Fibroblast of skin of left biceps (primary cell): ENCODE data around the gene FSTL4.
"Not testable (repeated sequence)": the region's sequence is repeated elsewhere in the genome, so short reads cannot be mapped to it uniquely, and the experiment has no call there.

Experiments used
- DNase-seq, 2 experiments: peaks; one replicate each; pipeline ENCODE4 v3.0.0-alpha.2; 2013; ENCODE audit warnings: low read depth in 2 of 2

FSTL4 gene

DNA sequence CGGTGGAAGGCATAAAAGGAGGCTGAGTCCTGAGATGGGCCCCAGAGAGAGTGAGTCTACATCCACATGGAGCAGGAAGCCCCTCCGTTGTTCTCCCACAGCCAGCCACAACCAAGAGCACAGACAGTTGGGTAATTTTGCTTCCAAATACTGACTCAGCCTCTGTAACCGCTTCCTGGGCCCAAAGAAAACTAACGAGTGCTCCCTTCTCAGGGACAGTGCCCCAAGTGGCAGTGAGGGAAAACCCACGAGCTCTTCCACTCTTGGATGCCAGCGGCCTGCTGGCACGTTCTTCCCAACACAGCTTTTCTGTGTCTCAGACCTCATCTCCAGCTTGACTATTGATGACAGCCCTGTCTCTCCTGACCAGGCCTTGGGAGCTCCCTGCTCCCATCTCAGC is 207.6 kb downstream of the FSTL4 start:
- no peak for DNase-seq

DNA sequence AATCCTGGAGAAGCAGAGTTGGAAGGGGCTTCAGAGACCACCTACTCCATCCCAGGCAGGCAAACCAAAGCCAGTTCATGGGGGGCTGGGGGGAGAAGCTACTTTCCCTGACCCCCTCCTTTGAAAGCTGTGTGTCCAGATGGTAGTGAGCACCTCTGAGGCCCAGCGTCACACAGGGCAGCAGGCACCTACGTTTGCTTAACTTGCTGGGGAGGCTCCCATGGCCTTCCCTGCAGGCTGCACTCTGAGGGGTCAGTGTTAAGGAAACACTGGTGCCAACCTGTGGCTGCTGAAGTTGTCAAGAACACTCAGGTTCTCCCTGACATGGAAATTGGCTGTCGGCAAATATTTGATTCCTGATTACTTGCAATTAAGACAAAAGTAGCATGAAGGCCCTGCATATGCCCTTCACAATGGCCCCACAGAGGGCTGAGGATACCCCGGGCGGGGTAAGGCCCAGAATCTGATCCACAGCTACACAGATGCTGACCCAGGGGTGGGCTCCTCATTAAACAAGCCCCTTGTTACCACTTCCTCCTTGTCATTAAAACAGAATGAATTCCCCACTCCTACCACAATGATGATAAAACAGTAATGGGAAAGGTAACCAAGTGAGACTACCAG is 208.5 kb downstream of the FSTL4 start:
- DNase-seq, result no peak

DNA sequence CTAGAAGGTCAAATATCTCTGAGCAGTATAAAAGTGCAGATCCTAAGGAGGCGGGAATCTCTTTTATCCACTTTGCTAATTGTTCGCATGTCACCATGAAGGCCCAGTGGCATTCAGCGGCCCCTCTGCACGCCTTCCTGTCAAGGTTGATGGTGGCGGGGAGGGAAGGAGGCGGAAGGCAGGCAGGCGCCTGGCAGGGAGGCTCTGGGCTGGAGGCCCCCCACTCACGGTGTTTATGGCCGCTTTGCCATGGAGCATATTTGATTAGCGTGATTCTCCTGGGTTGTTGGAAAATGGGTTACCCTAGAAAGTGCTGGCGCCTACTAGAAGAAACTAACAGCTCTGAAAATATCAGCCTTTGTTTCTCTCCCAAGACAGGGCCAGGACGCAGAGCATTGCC is 209.6 kb downstream of the FSTL4 start:
- no peak for DNase-seq

DNA sequence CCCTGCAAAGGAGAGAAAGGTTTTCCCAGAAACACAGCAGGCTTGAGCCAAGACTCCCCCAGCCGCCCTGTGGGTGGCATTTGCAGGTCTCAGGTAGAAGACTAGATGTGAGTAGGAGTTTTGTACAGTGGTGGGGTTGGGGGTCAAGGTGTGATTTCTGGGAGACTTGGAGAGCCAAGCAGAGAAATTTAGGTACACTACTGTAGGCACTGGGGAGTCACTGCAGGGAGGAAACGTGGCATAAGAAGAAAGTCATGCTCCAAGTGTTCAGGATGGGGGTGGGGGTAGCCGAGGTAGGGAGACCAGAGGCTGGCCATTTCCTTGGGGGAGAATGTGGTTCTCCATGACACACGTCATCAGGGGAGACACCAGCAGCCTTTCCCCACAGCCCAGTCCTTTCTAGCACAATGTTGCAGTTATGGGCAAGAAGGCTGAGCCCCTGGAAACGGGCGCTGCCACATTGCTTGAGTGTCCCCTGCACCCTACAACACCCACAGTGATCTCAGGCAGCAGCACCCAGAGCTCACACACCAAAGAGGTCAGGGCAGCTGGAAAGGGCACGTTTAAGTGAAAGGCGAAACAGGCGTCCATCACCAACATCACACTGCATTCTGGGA is 210.5 kb downstream of the FSTL4 start:
- no peak for DNase-seq

DNA sequence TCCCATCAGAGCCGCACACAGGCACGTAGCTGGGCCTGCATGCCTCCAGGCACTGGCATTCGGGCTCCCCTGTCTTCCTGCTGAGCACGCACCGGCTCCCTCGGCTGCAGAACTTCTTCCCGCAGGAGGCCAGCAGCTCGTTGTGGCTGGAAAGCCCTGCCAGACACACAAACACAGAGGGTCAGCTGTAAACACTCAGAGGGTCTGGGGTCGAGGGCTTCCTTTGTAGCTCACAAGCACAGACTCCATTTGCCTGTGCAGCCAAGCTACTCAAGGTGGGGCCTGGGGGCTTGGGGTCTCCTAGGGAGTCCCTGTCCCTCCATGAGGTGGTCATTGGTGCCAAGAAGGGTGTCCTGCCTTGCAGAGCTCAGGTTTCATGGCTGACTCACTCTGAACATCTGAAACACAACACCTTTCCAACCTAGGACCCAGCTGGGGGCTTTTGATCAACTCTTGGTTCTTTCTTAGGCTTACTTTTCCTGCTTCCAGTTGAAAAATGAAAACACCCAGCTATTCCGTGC is 211.4 kb downstream of the FSTL4 start:
- DNase-seq, result no peak

DNA sequence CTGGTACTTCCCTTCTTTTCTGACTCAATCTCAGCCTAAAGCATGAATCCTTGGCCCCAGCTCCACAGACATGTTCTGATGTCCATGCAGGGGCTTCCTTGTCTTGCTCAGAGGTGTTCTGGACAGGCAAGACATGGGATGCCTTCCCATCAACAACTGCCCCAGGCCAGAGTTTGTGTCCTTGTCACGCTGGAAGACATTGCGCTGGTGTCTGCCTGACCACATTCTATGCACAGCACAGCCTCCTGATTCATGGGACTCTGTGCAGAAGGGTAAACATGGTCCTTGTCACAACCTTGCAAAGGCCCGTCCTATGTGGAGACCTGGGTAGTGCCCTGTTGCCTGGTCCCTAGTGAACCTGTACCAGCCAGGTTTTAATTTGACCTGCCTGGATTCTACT is 212.2 kb downstream of the FSTL4 start:
- DNase-seq, result no peak

DNA sequence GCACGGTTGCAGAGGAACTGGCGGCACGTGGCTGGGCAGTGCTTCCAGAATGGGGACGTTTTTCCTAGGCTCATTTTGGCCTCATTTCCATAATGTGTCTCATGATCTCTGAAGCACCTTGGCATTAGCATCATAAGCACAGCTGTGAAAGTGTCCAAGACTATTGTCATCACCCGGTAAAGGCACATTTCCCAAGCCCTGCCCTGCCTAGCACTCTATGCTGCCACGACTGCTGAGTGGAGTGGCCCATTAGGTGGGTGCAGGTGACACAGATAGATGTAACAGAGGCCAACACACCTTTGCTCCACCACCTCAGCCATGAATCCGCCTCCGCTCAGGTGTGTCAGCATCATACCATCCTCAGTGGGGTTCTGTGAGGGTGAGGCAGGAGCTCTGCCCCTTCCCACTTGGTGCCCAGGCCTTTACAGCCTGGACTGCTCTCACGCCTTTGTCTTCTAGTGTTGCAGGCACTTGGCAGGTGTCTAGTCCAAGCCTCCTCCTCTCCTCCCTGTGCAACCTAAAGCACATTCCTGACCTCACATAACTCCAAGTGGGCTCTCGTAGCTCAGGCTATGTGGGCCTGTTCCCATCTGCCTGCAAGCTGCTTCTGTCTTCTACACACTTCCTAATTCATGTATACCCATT is 213.0 kb downstream of the FSTL4 start:
- DNase-seq, result no peak

DNA sequence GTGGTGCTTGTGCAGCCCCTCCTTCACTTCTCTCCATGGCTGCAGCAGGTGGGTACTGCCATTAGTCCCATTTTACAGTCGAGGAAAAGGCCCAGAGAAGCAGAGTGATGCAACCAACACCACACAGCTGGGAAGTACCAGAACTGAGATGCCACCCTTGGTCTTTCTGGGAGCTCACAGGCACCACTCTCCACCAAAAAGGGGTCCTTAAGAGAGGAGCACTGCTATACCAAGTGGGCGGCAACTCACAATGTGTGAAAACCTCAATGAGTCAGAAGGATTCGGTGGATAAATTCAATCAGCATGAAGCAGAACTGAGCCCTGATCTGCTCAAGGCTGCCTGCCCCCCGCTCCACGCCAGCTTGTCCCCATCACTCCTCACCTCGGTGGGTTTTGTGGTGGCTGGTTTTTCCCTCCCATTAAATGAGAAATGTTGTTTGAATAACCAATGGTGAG is 213.7 kb downstream of the FSTL4 start:
- DNase-seq, result no peak

DNA sequence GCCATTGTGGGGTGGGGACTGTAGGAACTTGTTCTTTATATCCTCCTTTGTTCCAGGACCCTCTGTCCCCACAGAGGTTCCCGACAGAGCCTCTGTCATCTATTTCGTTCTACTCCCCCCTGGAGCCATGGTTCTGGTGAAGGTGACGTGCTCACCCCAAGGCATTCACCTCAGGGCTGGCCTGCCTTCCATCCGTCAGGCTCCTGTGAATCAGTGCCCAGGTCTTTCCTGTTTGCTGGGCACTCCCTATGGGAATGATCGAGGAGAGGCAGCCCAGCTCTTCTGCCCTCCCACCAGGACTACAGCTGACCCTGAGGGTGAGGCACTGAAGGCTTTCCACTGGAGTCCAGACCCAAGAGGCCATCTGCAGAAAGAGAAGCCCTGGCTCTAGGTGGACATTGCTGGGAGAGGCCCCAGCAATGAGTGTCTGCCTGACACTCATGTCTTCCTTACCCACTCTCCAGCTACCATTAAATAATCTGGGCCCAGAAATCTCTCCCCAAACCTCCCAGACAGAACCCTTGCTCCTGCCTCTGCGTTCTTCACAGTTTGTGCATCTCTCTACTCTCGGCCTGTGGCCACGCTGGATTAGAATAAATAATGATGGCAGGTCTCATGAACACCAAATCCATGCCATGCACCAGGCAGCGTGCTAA is 214.2 kb downstream of the FSTL4 start:
- no peak for DNase-seq

DNA sequence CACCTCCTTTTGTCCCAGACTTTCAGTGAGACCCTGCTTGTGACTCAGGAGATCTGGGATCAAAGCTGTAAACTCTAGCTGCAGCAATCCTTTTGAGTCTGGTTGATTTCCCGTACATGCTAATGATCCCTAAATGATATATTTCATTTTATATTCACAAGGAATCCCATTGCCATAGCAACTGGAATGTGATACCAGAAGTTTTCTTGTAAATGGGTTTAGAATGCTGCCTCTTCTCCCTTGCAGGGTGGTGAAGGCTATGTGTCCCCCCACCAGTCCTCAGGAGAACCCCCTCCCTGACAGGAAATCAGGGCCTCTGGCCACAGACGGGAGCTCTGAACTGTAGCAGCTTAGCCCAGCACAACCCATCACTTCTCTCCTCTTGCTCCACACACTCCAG is 215.0 kb downstream of the FSTL4 start:
- no peak for DNase-seq

DNA sequence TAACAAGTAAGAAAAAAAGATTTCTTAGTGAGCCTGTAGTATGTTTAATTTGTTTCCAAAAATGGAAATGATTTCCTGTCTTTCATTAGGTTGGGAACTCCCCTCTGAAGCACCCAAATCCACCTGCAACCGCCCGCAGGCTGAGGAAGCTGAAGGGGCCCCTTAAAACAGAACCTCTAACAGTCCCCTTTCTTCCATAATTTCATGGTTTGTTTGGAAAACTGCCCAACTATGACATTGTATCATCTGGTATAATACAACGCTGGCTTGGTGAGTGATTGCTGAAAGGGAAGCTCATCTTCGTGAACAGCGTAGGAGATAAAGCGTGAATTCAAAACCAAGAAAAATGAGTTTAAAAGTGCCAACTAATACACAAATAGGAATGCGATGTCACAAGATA is 215.5 kb downstream of the FSTL4 start:
- DNase-seq, result no peak

DNA sequence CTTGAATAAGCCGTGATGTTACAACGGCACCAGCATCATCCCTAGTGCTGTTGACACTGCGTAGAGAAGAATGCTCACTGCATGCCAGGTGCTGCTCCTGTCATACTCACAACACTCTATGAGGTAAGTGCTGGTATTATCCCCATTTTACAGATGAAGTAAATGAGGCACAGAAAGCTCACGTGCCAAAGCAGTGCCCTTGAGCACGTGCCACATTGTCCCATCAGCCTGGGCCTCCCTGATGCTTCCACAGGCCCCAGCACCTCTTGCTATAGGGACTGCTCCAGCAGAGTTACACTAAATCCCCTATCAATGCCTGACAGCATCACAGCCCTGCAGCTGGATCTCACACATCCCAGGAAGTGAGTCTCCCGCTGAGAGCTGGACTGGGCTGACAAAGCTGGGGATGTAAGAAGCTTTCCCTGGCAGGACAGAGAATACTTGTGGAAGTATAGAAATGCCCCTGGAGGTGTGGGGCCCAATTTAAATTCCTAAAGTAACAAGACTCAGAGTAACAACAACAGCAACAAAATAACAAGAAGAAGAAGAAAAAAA is 216.1 kb downstream of the FSTL4 start:
- DNase-seq, result no peak

DNA sequence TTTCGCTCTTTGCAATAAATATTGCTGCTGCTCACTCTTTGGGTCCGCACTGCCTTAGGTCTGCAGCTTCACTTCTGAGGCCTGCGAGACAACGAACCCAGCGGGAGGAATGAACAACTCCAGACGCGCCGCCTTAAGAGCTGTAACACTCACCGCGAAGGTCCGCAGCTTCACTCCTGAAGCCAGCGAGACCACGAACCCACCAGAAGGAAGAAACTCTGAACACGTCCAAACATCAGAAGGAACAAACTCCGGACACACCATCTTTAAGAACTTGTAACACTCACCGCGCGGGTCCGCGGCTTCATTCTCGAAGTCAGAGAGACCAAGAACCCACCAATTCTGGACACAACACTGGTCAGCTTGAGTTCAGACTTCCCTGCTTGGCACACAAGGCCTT is 217.1 kb downstream of the FSTL4 start:
- not testable (repeated sequence) for DNase-seq

DNA sequence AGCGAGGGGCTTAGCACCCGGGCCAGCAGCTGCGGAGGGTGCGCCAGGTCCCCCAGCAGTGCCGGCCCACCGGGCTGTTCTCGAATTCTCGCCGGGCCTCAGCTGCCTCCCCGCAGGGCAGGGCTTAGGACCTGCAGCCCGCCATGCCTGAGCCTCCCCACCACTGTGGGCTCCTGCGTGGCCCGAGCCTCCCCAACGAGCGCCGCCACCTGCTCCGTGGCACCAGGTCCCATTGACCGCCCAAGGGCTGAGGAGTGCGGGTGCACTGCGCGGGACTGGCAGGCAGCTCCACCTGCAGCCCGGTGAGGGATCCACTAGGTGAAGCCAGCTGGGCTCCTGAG is 217.9 kb downstream of the FSTL4 start:
- not testable (repeated sequence) for DNase-seq

DNA sequence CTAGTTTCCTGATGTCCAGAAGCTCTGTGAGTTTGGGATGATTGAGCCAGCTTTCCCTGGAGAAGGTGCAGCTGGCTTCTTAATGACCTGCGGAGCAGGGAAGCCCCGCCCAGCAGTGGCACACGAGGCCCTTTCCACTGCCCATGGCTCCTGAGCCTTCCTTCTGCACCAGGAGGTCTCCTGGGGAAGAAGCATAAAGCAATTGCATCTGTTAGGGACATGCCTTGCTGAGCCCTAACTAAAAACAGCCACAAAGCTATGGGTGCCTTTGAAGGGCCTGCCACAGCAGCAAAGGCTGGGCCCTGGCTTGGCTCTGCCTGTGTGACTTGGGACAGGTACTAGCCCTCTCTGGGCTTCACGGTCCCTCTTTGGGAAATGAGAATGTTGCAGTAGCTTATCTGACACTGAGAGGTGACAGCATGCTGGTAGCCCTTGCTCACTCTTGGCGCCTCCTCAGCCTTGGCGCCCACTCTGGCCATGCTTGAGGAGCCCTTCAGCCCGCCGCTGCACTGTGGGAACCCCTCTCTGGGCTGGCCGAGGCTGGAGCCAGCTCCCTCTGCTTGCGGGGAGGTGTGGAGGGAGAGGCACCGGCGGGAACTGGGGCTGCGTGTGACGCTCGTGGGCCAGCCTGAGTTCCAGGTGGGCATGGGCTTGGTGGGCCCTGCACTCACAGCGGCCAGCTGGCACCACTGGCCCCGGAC is 218.4 kb downstream of the FSTL4 start:
- no peak for DNase-seq

DNA sequence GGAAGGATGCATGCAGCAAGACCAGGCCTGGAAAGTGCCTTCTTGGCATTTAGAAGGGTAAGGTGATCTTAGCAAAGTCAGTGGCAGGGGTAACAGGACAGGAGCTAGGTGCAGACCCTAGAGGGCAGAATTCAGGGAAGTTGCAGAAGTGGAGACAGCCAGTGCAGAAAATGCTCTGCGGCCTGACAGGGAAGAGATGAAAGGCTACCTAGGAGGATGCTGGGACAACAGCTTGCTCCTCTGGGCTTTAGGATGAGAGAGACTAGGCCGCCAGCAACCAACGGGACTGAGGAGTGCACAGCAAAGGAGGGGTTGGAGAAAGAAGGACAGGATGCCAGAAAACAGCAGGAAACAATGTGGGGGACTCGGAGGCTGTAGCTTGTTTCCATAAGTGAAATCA is 219.9 kb downstream of the FSTL4 start:
- no peak for DNase-seq

DNA sequence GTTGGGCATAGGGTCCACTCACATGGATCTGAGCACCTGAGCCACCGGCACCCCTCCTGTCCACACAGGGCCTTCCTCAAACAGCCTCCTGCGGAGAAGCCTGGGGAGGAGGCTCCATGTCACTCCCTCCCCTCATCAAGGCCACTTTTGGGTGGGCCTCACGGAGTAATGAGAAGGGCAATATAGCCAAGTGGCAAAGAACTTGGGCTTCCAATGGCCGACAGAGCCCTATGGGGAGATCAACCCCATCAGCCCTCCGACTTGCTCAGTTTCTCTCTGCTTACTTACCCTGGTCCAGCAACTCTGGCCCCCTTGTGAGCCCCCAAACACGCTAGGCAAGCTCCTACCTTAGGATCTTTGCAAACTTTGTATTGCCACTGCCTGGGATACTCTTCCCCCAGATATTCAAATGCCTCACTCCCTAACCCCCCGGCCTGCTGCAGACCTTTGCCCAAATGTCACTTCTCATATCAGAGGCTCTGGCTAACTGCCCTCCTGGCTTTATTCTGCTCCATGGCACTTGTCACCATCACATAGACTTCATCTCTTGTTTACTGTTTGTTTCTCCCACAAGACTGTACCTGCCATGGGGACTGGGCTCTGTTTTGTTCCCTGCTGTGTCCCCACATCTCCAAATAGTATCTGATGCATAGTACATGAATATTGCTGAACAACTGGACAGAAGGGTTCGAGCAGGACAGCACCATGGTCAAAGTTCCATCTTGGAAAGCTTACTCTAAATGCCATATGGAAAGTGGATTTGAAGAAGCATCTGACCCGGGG is 220.8 kb downstream of the FSTL4 start:
- DNase-seq, result no peak

DNA sequence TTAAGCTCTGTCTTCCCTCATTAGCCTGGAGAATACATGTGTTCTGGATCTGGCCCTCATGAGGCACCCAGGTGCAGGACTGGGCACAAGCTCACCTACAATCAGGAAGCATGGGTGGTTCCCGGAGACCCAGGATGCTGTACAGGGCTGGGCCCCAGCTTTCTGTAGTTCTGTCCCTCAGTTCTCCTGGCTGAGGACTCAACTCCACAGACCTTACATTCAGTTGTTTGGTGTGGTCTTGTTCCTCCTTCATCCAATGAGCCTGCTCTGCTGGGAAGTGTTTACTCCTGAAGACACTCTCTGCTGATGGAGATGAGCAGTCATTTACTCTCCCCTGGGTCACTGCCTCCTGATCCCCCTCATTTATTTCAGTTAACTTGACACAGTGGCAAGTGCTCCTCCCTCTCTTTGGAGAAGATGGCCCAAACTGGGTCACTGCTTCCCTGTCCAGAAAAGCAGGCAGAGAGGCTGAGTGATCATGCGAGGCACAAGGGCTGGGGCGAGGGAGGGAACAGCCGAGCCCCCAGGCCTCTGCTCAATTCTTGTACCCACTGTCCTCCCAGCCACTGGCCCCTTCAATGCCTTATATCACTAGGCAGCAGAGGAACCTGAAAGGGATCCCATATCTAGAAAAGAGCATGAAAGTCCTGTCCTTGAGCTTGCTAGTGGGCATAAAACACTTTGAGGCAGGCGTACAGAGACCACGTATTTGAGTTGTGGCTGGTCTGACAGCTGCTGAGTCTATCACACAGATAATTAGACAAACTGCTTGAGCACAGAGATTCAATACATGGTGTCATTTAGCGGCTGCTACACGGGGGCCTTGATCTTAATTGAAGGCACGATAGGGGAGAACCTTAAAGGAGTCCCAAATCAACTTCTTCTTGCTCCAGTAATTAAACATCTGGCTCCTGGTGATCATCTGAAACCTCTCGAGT is 221.7 kb downstream of the FSTL4 start:
- no peak for DNase-seq

DNA sequence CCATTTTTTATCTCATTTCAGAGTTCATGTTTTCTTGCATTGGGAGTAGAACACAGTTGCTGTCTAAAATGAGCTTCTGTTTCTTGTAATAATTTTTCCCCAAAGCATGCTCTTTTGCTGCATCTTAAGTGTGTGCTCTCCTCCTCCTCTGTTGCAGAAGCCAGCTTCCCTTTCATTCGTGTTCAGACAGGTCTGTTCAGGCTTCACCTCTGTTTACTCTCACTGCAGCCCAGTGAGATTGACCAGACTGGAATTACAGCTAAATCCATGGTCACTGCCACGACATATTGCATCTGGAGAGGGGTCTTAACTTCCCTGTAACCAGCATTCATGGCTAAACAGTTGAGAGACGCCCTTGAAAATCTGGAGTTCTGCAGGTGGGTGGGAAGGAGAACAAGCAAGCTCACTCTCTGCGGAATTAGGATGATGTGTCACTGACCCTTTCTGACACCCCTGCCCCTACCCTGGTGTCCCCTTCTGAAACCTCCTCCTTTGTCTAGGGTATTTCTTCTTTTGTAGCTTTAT is 223.2 kb downstream of the FSTL4 start:
- DNase-seq, result no peak

DNA sequence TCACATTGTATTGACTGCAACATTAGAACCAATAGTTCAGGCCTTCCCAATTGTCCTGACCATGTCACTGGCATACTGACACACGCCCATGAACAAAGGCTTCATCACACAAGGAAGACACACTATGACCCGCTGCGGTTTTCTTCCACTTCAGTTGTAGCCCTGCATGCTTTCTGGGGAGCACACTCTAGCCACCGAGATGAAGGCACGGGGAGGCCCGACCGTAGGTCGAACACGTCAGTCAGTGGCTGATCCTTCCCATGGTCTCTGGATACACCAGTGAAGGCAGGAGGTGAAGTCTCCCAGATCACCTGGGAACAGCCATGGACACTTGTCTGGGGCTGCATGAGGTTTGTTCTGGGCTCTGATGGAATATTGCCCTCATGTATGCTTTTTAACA is 224.7 kb downstream of the FSTL4 start:
- no peak for DNase-seq
